HL-60 (cell line): Measurements from ENCODE around the gene TAF4B.

Source experiments
- DNase-seq, 2 experiments: peaks; one replicate each; pipeline ENCODE4 v3.0.0-alpha.2; 2010 to 2020; ENCODE audit warnings: low read depth in 1 of 2, low spot score in 1 of 2
- H3K27ac ChIP-seq: fragments of 250-450 bp; sonication (Bioruptor Pico); replicated peaks from 2 replicates; pipeline ENCODE4 v1.5.1; 2020; ENCODE audit warnings: mild to moderate bottlenecking, moderate library complexity
- H3K27me3 ChIP-seq: fragments of 250-450 bp; sonication (Bioruptor Pico); 2 replicates; pipeline ENCODE4 v1.5.1; 2021; ENCODE audit warnings: mild to moderate bottlenecking, moderate library complexity; ENCODE audit not compliant: insufficient read depth, poor library complexity, severe bottlenecking
- H3K4me3 ChIP-seq: replicated peaks from 2 replicates; pipeline ENCODE4 v1.5.1; 2011; ENCODE audit warnings: mild to moderate bottlenecking, control low read depth, low read length; ENCODE audit not compliant: insufficient read depth
- GABPA ChIP-seq: IDR thresholded peaks from 2 replicates; pipeline ENCODE4 v1.6.1; 2012; ENCODE audit warnings: low read depth
- POLR2AphosphoS5 ChIP-seq: IDR thresholded peaks from 2 replicates; pipeline ENCODE4 v1.6.1; 2012; ENCODE audit warnings: low read depth
- SPI1 ChIP-seq: IDR thresholded peaks from 2 replicates; pipeline ENCODE4 v1.6.1; 2012; ENCODE audit warnings: low read depth, mild to moderate bottlenecking, borderline replicate concordance
- TF ChIP-seq, protein P1 (sequence below): IDR thresholded peaks from 2 replicates; pipeline ENCODE4 v1.6.1; 2012; ENCODE audit warnings: low read depth; ENCODE audit not compliant: insufficient replicate concordance
- TF ChIP-seq, protein P2 (sequence below): IDR thresholded peaks from one replicate; pipeline ENCODE4 v1.5.1; 2011; ENCODE audit warnings: low read length, control low read depth, inconsistent platforms; ENCODE audit not compliant: insufficient read depth

Gene TAF4B

DNA sequence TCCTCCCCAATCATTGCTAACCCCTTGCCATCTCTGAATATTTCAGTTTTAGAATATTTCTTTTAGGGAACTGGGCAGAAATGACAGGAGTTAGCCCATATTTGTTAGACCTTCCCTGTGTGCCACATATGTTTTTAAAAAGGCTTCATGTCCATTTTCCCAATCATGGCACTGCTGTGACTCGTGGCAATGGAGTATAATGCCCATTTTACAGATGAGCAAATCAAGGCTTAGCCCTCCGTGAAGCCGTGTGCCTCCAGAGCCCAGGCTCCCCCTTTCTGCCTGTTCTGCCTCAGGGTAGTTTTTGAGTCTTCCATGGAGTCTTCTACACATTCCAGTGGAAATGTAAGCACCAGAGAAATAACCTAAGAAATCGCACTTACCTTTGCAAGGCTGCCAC, 192.0 kb downstream of the TAF4B start:
- no peak overlapping the region for H3K4me3 ChIP-seq
- no peak overlapping the region for H3K27ac ChIP-seq
- TF ChIP-seq, protein P1, sequence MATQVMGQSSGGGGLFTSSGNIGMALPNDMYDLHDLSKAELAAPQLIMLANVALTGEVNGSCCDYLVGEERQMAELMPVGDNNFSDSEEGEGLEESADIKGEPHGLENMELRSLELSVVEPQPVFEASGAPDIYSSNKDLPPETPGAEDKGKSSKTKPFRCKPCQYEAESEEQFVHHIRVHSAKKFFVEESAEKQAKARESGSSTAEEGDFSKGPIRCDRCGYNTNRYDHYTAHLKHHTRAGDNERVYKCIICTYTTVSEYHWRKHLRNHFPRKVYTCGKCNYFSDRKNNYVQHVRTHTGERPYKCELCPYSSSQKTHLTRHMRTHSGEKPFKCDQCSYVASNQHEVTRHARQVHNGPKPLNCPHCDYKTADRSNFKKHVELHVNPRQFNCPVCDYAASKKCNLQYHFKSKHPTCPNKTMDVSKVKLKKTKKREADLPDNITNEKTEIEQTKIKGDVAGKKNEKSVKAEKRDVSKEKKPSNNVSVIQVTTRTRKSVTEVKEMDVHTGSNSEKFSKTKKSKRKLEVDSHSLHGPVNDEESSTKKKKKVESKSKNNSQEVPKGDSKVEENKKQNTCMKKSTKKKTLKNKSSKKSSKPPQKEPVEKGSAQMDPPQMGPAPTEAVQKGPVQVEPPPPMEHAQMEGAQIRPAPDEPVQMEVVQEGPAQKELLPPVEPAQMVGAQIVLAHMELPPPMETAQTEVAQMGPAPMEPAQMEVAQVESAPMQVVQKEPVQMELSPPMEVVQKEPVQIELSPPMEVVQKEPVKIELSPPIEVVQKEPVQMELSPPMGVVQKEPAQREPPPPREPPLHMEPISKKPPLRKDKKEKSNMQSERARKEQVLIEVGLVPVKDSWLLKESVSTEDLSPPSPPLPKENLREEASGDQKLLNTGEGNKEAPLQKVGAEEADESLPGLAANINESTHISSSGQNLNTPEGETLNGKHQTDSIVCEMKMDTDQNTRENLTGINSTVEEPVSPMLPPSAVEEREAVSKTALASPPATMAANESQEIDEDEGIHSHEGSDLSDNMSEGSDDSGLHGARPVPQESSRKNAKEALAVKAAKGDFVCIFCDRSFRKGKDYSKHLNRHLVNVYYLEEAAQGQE, result no peak
- TF ChIP-seq GABPA, result no peak
- TF ChIP-seq POLR2AphosphoS5, result no peak
- TF ChIP-seq, protein P2, sequence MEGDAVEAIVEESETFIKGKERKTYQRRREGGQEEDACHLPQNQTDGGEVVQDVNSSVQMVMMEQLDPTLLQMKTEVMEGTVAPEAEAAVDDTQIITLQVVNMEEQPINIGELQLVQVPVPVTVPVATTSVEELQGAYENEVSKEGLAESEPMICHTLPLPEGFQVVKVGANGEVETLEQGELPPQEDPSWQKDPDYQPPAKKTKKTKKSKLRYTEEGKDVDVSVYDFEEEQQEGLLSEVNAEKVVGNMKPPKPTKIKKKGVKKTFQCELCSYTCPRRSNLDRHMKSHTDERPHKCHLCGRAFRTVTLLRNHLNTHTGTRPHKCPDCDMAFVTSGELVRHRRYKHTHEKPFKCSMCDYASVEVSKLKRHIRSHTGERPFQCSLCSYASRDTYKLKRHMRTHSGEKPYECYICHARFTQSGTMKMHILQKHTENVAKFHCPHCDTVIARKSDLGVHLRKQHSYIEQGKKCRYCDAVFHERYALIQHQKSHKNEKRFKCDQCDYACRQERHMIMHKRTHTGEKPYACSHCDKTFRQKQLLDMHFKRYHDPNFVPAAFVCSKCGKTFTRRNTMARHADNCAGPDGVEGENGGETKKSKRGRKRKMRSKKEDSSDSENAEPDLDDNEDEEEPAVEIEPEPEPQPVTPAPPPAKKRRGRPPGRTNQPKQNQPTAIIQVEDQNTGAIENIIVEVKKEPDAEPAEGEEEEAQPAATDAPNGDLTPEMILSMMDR, result no peak
- TF ChIP-seq SPI1, result no peak
- DNase-seq, result no peak
- no peaks in the 10 kb centered on the region for H3K27me3 ChIP-seq

GRCh38 chr18:26419746-26420145, 193.5 kb downstream of the TAF4B start:
- no peak for DNase-seq
- TF ChIP-seq POLR2AphosphoS5 (no peak), GABPA (no peak), SPI1 (no peak)
- TF ChIP-seq, protein P2, result no peak
- TF ChIP-seq, protein P1, result no peak
- no peak overlapping the region for H3K27ac ChIP-seq
- H3K27me3 ChIP-seq, result no peaks in the 10 kb centered on the region
- no peak overlapping the region for H3K4me3 ChIP-seq

- DNase-seq, result no peak
- no peak for TF ChIP-seq GABPA
- no peaks in the 10 kb centered on the region for H3K27me3 ChIP-seq
These were observed 195.3 kb downstream of the TAF4B start for GRCh38 chr18:26421503-26421902.

GRCh38 chr18:26421931-26422330, 195.7 kb downstream of the TAF4B start:
- no peak overlapping the region for H3K27ac ChIP-seq
- H3K4me3 ChIP-seq, result no peak overlapping the region
- no peak for DNase-seq

More at GRCh38 chr18:26421503-26421902, 195.3 kb downstream of the TAF4B start:
- Histone ChIP-seq H3K27ac (no peak overlapping the region), H3K4me3 (no peak overlapping the region)

More at GRCh38 chr18:26421931-26422330, 195.7 kb downstream of the TAF4B start:
- no peaks in the 10 kb centered on the region for H3K27me3 ChIP-seq
- TF ChIP-seq GABPA (no peak), SPI1 (no peak), POLR2AphosphoS5 (no peak)
- TF ChIP-seq, protein P1, result no peak
- TF ChIP-seq, protein P2, result no peak
